Measurements from ENCODE around the gene TENM4. TPM values are rescaled to one million over a fixed set of nuclear protein-coding genes. Genes with fewer than 3 reads are reported as not detected.
A peak's percentile ranks its signal among the peaks of the same experiment; 100 is the strongest.

The TENM4 gene
- total RNA-seq, 1 donor from 2014 or later: 5.1 TPM

- H3K9me3 ChIP-seq (ENCODE audit: low read depth): no peaks in the 10 kb centered on the region
- no peaks in the 10 kb centered on the region for H3K36me3 Mint-ChIP-seq
- TF ChIP-seq EZH2phosphoT487 (IDR thresholded peaks at IDR 0.05) (peak; percentile 4), CTCF (IDR thresholded peaks at IDR 0.05) (no peak), EZH2 (IDR thresholded peaks at IDR 0.05) (peak; percentile 85)
- H3K36me3 ChIP-seq: no peaks in the 10 kb centered on the region
- H3K4me1 ChIP-seq: peaks cover 25% of the 10 kb centered on the region
- H3K9ac ChIP-seq: no peak overlapping the region
- peaks cover 92% of the 10 kb centered on the region for H3K27me3 ChIP-seq
- H3F3A ChIP-seq (ENCODE audit: low read depth): peaks cover 25% of the 10 kb centered on the region
- H3K27ac Mint-ChIP-seq: peak overlapping the region; percentile 82
- peak overlapping the region; percentile 95 for H3K4me3 Mint-ChIP-seq
- H3K27ac ChIP-seq: no peak overlapping the region
- peak; percentile 50 for DNase-seq (ENCODE audit: low spot score)
- H3K4me3 ChIP-seq: peak overlapping the region; percentile 78
- peaks cover 40% of the 10 kb centered on the region for H3K4me1 Mint-ChIP-seq
- H3K27me3 Mint-ChIP-seq (ENCODE audit: insufficient read depth, low read depth): peaks cover 6% of the 10 kb centered on the region
- no peaks in the 10 kb centered on the region for H3K79me2 ChIP-seq (ENCODE audit: low read depth)
- H2AFZ ChIP-seq (replicated peaks): no peak overlapping the region
- peaks cover 50% of the 10 kb centered on the region for H4K20me1 ChIP-seq (ENCODE audit: low read depth)
- H3K4me2 ChIP-seq: peak overlapping the region; percentile 95
- H3K9me3 Mint-ChIP-seq: no peaks in the 10 kb centered on the region
Measured at GRCh38 chr11:79437981-79438630, 2.7 kb downstream of the TENM4 start.

GRCh38 chr11:79437278-79437980 is 3.4 kb downstream of the TENM4 start:
- H3K4me2 ChIP-seq: peak overlapping the region; percentile 95
- Mint-ChIP-seq H3K36me3 (no peaks in the 10 kb centered on the region), H3K27ac (peak overlapping the region; percentile 82), H3K4me1 (peaks cover 40% of the 10 kb centered on the region), H3K27me3 (ENCODE audit: insufficient read depth, low read depth) (peaks cover 6% of the 10 kb centered on the region), H3K9me3 (no peaks in the 10 kb centered on the region), H3K4me3 (peak overlapping the region; percentile 95)
- H3K79me2 ChIP-seq (ENCODE audit: low read depth): no peaks in the 10 kb centered on the region
- peak overlapping the region; percentile 46 for H2AFZ ChIP-seq (replicated peaks)
- TF ChIP-seq EZH2phosphoT487 (IDR thresholded peaks at IDR 0.05): peak; percentile 60
- no peak for TF ChIP-seq CTCF (IDR thresholded peaks at IDR 0.05)
- TF ChIP-seq EZH2 (IDR thresholded peaks at IDR 0.05): peak; percentile 88
- peaks cover 25% of the 10 kb centered on the region for H3K4me1 ChIP-seq
- H3F3A ChIP-seq (ENCODE audit: low read depth): peaks cover 25% of the 10 kb centered on the region
- peak overlapping the region; percentile 78 for H3K4me3 ChIP-seq
- no peak overlapping the region for H3K27ac ChIP-seq
- DNase-seq (ENCODE audit: low spot score): peak; percentile 85
- no peaks in the 10 kb centered on the region for H3K9me3 ChIP-seq (ENCODE audit: low read depth)
- H3K27me3 ChIP-seq: peaks cover 85% of the 10 kb centered on the region
- no peak overlapping the region for H3K9ac ChIP-seq
- H3K36me3 ChIP-seq: no peaks in the 10 kb centered on the region
- peaks cover 50% of the 10 kb centered on the region for H4K20me1 ChIP-seq (ENCODE audit: low read depth)

- Mint-ChIP-seq H3K36me3 (no peaks in the 10 kb centered on the region), H3K4me1 (peaks cover 39% of the 10 kb centered on the region), H3K4me3 (peak overlapping the region; percentile 89), H3K27me3 (ENCODE audit: insufficient read depth, low read depth) (peaks cover 6% of the 10 kb centered on the region), H3K27ac (no peak overlapping the region), H3K9me3 (no peaks in the 10 kb centered on the region)
- DNase-seq (ENCODE audit: low spot score): no peak
- Histone ChIP-seq H2AFZ (replicated peaks) (no peak overlapping the region), H3K4me1 (peaks cover 25% of the 10 kb centered on the region), H3K27ac (no peak overlapping the region), H3K4me2 (peak overlapping the region; percentile 95), H3K27me3 (peaks cover 80% of the 10 kb centered on the region), H3K9me3 (ENCODE audit: low read depth) (no peaks in the 10 kb centered on the region), H3F3A (ENCODE audit: low read depth) (peaks cover 22% of the 10 kb centered on the region), H3K36me3 (no peaks in the 10 kb centered on the region), H4K20me1 (ENCODE audit: low read depth) (peaks cover 50% of the 10 kb centered on the region), H3K9ac (no peak overlapping the region), H3K79me2 (ENCODE audit: low read depth) (no peaks in the 10 kb centered on the region), H3K4me3 (peak overlapping the region; percentile 78)
- no peak for TF ChIP-seq EZH2 (IDR thresholded peaks at IDR 0.05)
- no peak for TF ChIP-seq CTCF (IDR thresholded peaks at IDR 0.05)
Measured at GRCh38 chr11:79436919-79437277, 3.9 kb downstream of the TENM4 start.

All from neural progenitor cell (in vitro differentiated cells).